GM12878 (cell line): ENCODE data around the gene ATRNL1. TPM values are rescaled to one million over a fixed set of nuclear protein-coding genes. Genes with fewer than 3 reads are reported as not detected.

Source experiments
- ATAC-seq: fragments of 200-7000 bp; cut with Tn5 transposase; 3 replicates; pipeline ENCODE4 v1.9.1; 2020; ENCODE audit warnings: mild to moderate bottlenecking, moderate library complexity
- BruUV-seq: library from RNA; stranded (reverse); fragments of 400-500 nt; replicated peaks from 2 replicates; lab custom pipeline; 2021; lab: Mats Ljungman, UMichigan
- CTCF ChIA-PET: fragments of 300-600 bp; sonication (Branson Sonifier 250); formaldehyde crosslinking; extraction: SDS; loops from one replicate; lab custom pipeline; 2021; ENCODE audit warnings: inconsistent platforms; lab: Yijun Ruan, JAX
- POLR2A ChIA-PET: fragments of 350-600 bp; formaldehyde crosslinking; extraction: SDS; loops from one replicate; lab custom pipeline; 2021; ENCODE audit warnings: inconsistent platforms; lab: Charles Lee
- RAD21 ChIA-PET: fragments of 300-600 bp; sonication (Branson Sonifier 250); formaldehyde crosslinking; loops from one replicate; lab custom pipeline; 2023; ENCODE audit warnings: antibody characterized with exemption; ENCODE audit not compliant: unreplicated experiment; lab: Charles Lee
- SMC1A ChIA-PET: fragments of 300-600 bp; sonication (Branson Sonifier 250); formaldehyde crosslinking; loops from one replicate; lab custom pipeline; 2023; ENCODE audit not compliant: unreplicated experiment, uncharacterized antibody; lab: Charles Lee
- DNase-seq: peaks from one replicate; pipeline ENCODE4 v3.0.0-alpha.2; 2011; ENCODE audit warnings: low read depth, low spot score
- FAIRE-seq: peaks from 3 replicates; lab custom pipeline; 2011; peaks lifted over from hg19 to GRCh38; lab: Jason Lieb, UNC
- H2AFZ ChIP-seq: 2 replicates; pipeline ENCODE4 v1.6.0; 2011; ENCODE audit warnings: low read depth, low read length, control low read depth; ENCODE audit not compliant: control insufficient read depth
- H3K27ac ChIP-seq: 2 replicates; pipeline ENCODE4 v1.5.1; 2011; ENCODE audit warnings: control low read depth; ENCODE audit not compliant: control insufficient read depth, insufficient read depth
- H3K27me3 ChIP-seq, 2 experiments: replicated peaks in 1 of 2; 2 replicates each; pipeline versions ENCODE4 v1.6.0 to v1.6.1; 2011; ENCODE audit warnings: low read length in 1 of 2; ENCODE audit not compliant: control insufficient read depth in 2 of 2, insufficient read depth in 2 of 2
- H3K36me3 ChIP-seq, 2 experiments: 2 replicates each; pipeline ENCODE4 v1.5.1; 2011; ENCODE audit warnings: low read length in 1 of 2; ENCODE audit not compliant: control insufficient read depth in 2 of 2, insufficient read depth in 2 of 2
- H3K4me1 ChIP-seq: 2 replicates; pipeline ENCODE4 v1.6.1; 2011; ENCODE audit warnings: mild to moderate bottlenecking, low read length, moderate library complexity, mixed read lengths; ENCODE audit not compliant: control insufficient read depth, insufficient read depth
- H3K4me2 ChIP-seq: 2 replicates; pipeline ENCODE4 v1.6.0; 2011; ENCODE audit warnings: control low read depth; ENCODE audit not compliant: control insufficient read depth, insufficient read depth
- H3K4me3 ChIP-seq: fragments of 200-600 bp; sonication (generic); 2 replicates; pipeline ENCODE4 v1.5.1; 2016
- H3K79me2 ChIP-seq: 2 replicates; pipeline ENCODE4 v1.6.0; 2011; ENCODE audit warnings: low read length; ENCODE audit not compliant: control insufficient read depth, insufficient read depth
- H3K9ac ChIP-seq: 2 replicates; pipeline ENCODE4 v1.8.0; 2011; ENCODE audit warnings: low read length, control low read depth, mixed read lengths; ENCODE audit not compliant: control insufficient read depth, insufficient read depth
- H3K9me3 ChIP-seq: replicated peaks from 3 replicates; pipeline ENCODE4 v1.5.1; 2011; ENCODE audit warnings: mild to moderate bottlenecking, low read length; ENCODE audit not compliant: control insufficient read depth, insufficient read depth
- H4K20me1 ChIP-seq: 2 replicates; pipeline ENCODE4 v1.6.0; 2011; ENCODE audit not compliant: control insufficient read depth, insufficient read depth
- FOXK2 ChIP-seq: fragments of 450-650 bp; IDR thresholded peaks from 2 replicates; pipeline ENCODE4 v1.6.1; 2017; ENCODE audit warnings: mild to moderate bottlenecking, moderate library complexity
- GABPA ChIP-seq: IDR thresholded peaks from 2 replicates; pipeline ENCODE4 v1.6.1; 2014; ENCODE audit warnings: antibody characterized with exemption, low read depth, mild to moderate bottlenecking, inconsistent platforms
- GATAD2B ChIP-seq: fragments of 450-650 bp; conservative IDR thresholded peaks from 2 replicates; pipeline ENCODE4 v1.6.1; 2017; ENCODE audit warnings: low read depth, mild to moderate bottlenecking, moderate library complexity
- HDAC2 ChIP-seq: fragments of 200-600 bp; sonication (generic); IDR thresholded peaks from 2 replicates; pipeline ENCODE4 v1.6.1; 2017
- MYB ChIP-seq: fragments of 150-350 bp; IDR thresholded peaks from 2 replicates; pipeline ENCODE4 v1.6.1; 2014; ENCODE audit warnings: mild to moderate bottlenecking, low read depth, low read length, borderline replicate concordance
- NR2F1 ChIP-seq: fragments of 450-650 bp; conservative IDR thresholded peaks from 2 replicates; pipeline ENCODE4 v1.6.1; 2017; ENCODE audit warnings: mild to moderate bottlenecking
- PBX3 ChIP-seq: IDR thresholded peaks from 2 replicates; pipeline ENCODE4 v1.6.1; 2011; ENCODE audit warnings: mild to moderate bottlenecking, low read depth, low read length, moderate library complexity; ENCODE audit not compliant: insufficient replicate concordance
- POLR2A ChIP-seq: IDR thresholded peaks from 2 replicates; pipeline ENCODE4 v1.6.1; 2011; ENCODE audit warnings: low read depth, mild to moderate bottlenecking, low read length
- RAD51 ChIP-seq: fragments of 450-650 bp; IDR thresholded peaks from 2 replicates; pipeline ENCODE4 v1.6.1; 2016; ENCODE audit warnings: moderate library complexity, mild to moderate bottlenecking, inconsistent platforms
- RELA ChIP-seq: fragments of 450-650 bp; IDR thresholded peaks from 2 replicates; pipeline ENCODE4 v1.8.0; 2014; ENCODE audit warnings: borderline replicate concordance; ENCODE audit not compliant: partially characterized antibody
- SMAD5 ChIP-seq: IDR thresholded peaks from 2 replicates; pipeline ENCODE4 v1.6.1; 2016; ENCODE audit warnings: antibody characterized with exemption, low read depth
- ZNF687 ChIP-seq: fragments of 450-650 bp; IDR thresholded peaks from 2 replicates; pipeline ENCODE4 v1.6.1; 2017; ENCODE audit warnings: mild to moderate bottlenecking, moderate library complexity
- WGBS: methylation state at CpG from one replicate; pipeline ENCODE4 v1.1.6; 2016; ENCODE audit warnings: low lambda C conversion rate; ENCODE audit not compliant: insufficient replicate concordance, insufficient coverage; ENCODE audit errors: missing lambda C conversion rate; 5-methylcytosine and 5-hydroxymethylcytosine counted together
- in situ Hi-C: fragments of 300-500 bp; cut with MboI; formaldehyde crosslinking; loops from 9 replicates; pipeline ENCODE4 v1.14.3; 2018; ENCODE audit warnings: mixed read lengths
- intact Hi-C: fragments of 100-400 bp; cut with micrococcal nuclease; formaldehyde crosslinking; loops from one replicate; pipeline ENCODE4 v1.14.2; 2022; ENCODE audit not compliant: unreplicated experiment
- polyA plus RNA-seq, 11 experiments: library from polyadenylated mRNA; depleted of rRNA in 4 of 11; unstranded in 6 of 11; stranded (reverse) in 5 of 11; fragments of >200 nt; fragmentation: Nextera tagmentation in 4 of 11; fragmentation: Illumina TruSeq in 1 of 11; extraction: Ambion mirVana in 4 of 11; extraction: Trizol in 1 of 11; gene quantifications; 1 replicate in 1 of 11; 2 replicates in 10 of 11; pipeline versions ENCODE4 v1.2.1 to v1.2.3, GENCODE V29; 2011 to 2016; ENCODE audit warnings: inconsistent platforms in 2 of 11, missing spikeins in 2 of 11, low read depth in 1 of 11
- total RNA-seq, 4 experiments: library from RNA; depleted of rRNA in 3 of 4; stranded (reverse); fragments of >200 nt in 3 of 4; fragmentation: Illumina TruSeq in 1 of 4; extraction: Trizol in 1 of 4; gene quantifications; 2 replicates each; pipeline versions ENCODE4 v1.2.1 to v1.2.3, GENCODE V29; 2013 to 2021

The ATRNL1 gene
- total and polyA plus RNA-seq, 10 of the 15 experiments (the other 5 are each of a cell fraction or from before 2014, with no cell fraction given), result 0.03 to 1.4 (median 0.34) TPM

- Histone ChIP-seq H3K9ac (no peak overlapping the region), H3K4me1 (no peaks in the 10 kb centered on the region), H3K79me2 (no peaks in the 10 kb centered on the region), H3K36me3 (no peaks in the 10 kb centered on the region), H4K20me1 (no peaks in the 10 kb centered on the region), H3K4me3 (no peak overlapping the region), H3K27ac (no peak overlapping the region), H3K9me3 (no peaks in the 10 kb centered on the region), H2AFZ (no peak overlapping the region), H3K27me3 (no peaks in the 10 kb centered on the region), H3K4me2 (no peak overlapping the region)
- ChIA-PET CTCF (interaction anchor here (1.1 kb wide), 1 partner anchor 364 kb away, joined by 3 read pairs; no protein-coding TSS in a partner anchor), RAD21 (no interaction called here), POLR2A (no interaction called here), SMC1A (interaction anchor here (1.1 kb wide), 1 partner anchor 150 kb away, joined by 3 read pairs; no protein-coding TSS in a partner anchor)
- in situ Hi-C loops, result no loop called here
- DNase-seq (no peak), ATAC-seq (no peak), FAIRE-seq (no peak)
- WGBS, result 23% methylated on average over 9 of the region's 9 CpGs
- intact Hi-C loops, result no loop called here
- TF ChIP-seq PBX3 (no peak), NR2F1 (no peak), RAD51 (no peak), POLR2A (no peak), MYB (no peak)
- BruUV-seq, result no TSS peak
These were observed 856.2 kb downstream of the ATRNL1 start for GRCh38 chr10:115949282-115949844.

DNA sequence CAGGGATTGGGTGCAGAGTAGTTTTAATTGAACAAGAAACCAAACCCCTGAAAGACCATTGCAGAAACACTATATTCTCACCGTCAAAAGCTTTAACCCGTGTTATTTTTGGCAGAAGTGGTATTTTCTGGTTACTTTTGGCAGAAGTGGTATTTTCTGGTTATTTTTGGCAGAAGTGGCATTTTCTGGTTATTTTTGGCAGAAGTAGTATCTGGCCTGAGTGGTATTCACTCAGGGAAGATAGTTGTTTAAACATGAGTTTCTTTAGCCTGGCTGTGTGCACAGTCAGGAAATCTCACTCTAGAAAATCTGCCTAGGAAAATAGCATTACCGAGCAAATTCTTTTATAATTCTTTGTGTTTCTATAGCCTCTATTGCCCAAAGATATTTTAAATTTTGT, 857.2 kb downstream of the ATRNL1 start:
- CTCF ChIA-PET, result interaction anchor here (1.1 kb wide), 1 partner anchor 363 kb away, joined by 3 read pairs; no protein-coding TSS in a partner anchor
- no peaks in the 10 kb centered on the region for H3K36me3 ChIP-seq
- 64% methylated on average over 3 of the region's 3 CpGs for WGBS
- DNase-seq, result no peak
- no TSS peak for BruUV-seq
- no peaks in the 10 kb centered on the region for H4K20me1 ChIP-seq
- intact Hi-C loops, result no loop called here
- H3K4me2 ChIP-seq, result no peak overlapping the region
- H3K27me3 ChIP-seq, result no peaks in the 10 kb centered on the region
- in situ Hi-C loops, result no loop called here
- H3K9me3 ChIP-seq, result no peaks in the 10 kb centered on the region
- no peaks in the 10 kb centered on the region for H3K79me2 ChIP-seq
- RAD21 ChIA-PET, result no interaction called here
- POLR2A ChIA-PET, result no interaction called here
- SMC1A ChIA-PET, result no interaction called here
- no peak overlapping the region for H3K9ac ChIP-seq
- no peak overlapping the region for H3K27ac ChIP-seq
- ATAC-seq, result no peak
- no peak overlapping the region for H2AFZ ChIP-seq
- no peaks in the 10 kb centered on the region for H3K4me1 ChIP-seq
- no peak for FAIRE-seq
- H3K4me3 ChIP-seq, result no peak overlapping the region
- TF ChIP-seq ZNF687 (no peak), FOXK2 (no peak), RELA (no peak), GABPA (no peak), SMAD5 (no peak), GATAD2B (no peak), HDAC2 (no peak)
